ENCODE data around the gene LHX3.

The LHX3 gene

GRCh38 chr9:136231478-136232297, 26.8 kb upstream of the LHX3 start:
- no peak for TF ChIP-seq CTCF (IDR thresholded peaks at IDR 0.05; ENCODE audit: low read depth, low read length)
- in situ Hi-C loops (cut with HindIII; ENCODE audit: low sequenced_read_pairs) = no loop called here

GRCh38 chr9:136230773-136231172, 25.8 kb upstream of the LHX3 start:
- no peak for TF ChIP-seq CTCF (IDR thresholded peaks at IDR 0.05; ENCODE audit: low read depth, low read length)
- no peak for DNase-seq (ENCODE audit: low read depth, low spot score)
- H3K4me3 ChIP-seq (ENCODE audit: low read depth, low read length) = no peak overlapping the region
- in situ Hi-C loops (cut with HindIII; ENCODE audit: low sequenced_read_pairs) = no loop called here

More at GRCh38 chr9:136231478-136232297, 26.8 kb upstream of the LHX3 start:
- no peak overlapping the region for H3K4me3 ChIP-seq (ENCODE audit: low read depth, low read length)
- no peak for DNase-seq (ENCODE audit: low read depth, low spot score)

GRCh38 chr9:136230365-136230764, 25.4 kb upstream of the LHX3 start:
- H3K4me3 ChIP-seq (ENCODE audit: low read depth, low read length) = no peak overlapping the region
- in situ Hi-C loops (cut with HindIII; ENCODE audit: low sequenced_read_pairs) = no loop called here
- TF ChIP-seq CTCF (IDR thresholded peaks at IDR 0.05; ENCODE audit: low read depth, low read length) = no peak

GRCh38 chr9:136229096-136230065, 24.5 kb upstream of the LHX3 start:
- in situ Hi-C loops (cut with HindIII; ENCODE audit: low sequenced_read_pairs) = no loop called here
- TF ChIP-seq CTCF (IDR thresholded peaks at IDR 0.05; ENCODE audit: low read depth, low read length) = no peak
- peak; percentile 57 for DNase-seq (ENCODE audit: low read depth, low spot score)
- no peak overlapping the region for H3K4me3 ChIP-seq (ENCODE audit: low read depth, low read length)

More at GRCh38 chr9:136230365-136230764, 25.4 kb upstream of the LHX3 start:
- DNase-seq (ENCODE audit: low read depth, low spot score) = no peak

- H3K4me3 ChIP-seq (ENCODE audit: low read depth, low read length) = no peak overlapping the region
- in situ Hi-C loops (cut with HindIII; ENCODE audit: low sequenced_read_pairs) = no loop called here
Measured at GRCh38 chr9:136228107-136228875, 23.4 kb upstream of the LHX3 start.

More at GRCh38 chr9:136228107-136228875, 23.4 kb upstream of the LHX3 start:
- peak; percentile 72 for DNase-seq (ENCODE audit: low read depth, low spot score)
- TF ChIP-seq CTCF (IDR thresholded peaks at IDR 0.05; ENCODE audit: low read depth, low read length) = no peak
